CD4-positive, alpha-beta T cell treated with Interleukin-1 beta for 1 hour (primary cell): ENCODE measurements around the gene ZNF492.
"Not testable (repeated sequence)": the region's sequence is repeated elsewhere in the genome, so short reads cannot be mapped to it uniquely, and the experiment has no call there.

Source experiments
- DNase-seq, 2 donors: peaks; one replicate each; pipeline ENCODE4 v3.0.0-alpha.2; 2020 to 2022

ZNF492 gene

DNA sequence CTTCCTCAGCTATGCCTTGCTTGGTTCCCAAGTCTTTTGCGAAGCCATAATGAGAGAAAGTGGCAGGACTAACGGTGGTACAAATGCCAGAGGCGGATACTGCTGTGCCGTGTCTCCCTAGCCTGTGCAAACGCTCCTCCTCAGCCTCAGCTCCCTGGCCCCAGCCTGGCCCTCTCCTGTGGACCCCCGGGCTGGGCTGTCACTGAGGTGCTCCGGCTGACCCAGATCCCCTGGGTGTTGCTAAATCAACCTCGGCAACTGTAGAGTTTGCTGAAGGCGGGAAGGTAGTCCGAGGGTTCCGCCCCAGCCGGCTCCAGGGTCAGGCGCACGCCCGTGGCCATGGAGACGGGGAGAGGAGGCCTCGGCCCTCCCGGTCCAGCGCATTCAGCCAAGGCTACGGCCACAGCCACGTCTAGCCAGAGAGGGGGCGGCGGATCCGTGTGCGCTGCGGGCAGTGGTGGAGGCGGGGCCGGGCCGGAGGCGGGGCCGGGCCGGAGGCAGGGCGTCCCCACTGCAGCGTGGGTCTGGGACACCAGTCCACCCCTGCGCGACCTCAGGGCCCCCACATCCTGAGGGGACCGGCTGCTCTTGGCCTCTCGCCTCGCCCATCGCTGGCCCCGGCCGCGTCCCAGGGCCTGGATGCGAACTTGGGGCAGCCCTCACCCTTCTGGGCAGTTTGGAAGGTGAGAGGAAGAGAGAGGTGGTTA, 16.4 kb upstream of the ZNF492 start:
- no peak for DNase-seq

DNA sequence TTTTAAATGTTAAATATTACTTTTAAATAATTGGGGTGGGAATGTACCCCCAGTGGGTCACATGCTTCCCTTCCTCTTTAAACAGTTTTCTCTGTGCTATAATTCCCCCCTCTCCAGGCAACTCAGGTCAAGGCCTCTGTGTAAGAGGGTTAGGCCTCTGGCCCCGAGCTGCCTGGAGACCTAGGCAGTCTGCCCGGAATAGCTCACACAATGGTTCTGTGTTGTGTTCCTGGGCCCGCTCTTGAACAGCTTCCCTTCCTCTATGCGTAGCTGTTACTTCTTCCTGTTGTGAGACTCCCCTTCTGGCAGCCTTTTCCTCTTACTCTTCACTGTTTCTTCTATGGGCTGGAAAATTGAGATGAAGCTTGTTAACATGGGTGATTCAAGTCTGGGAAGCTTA, 14.8 kb upstream of the ZNF492 start:
- DNase-seq = no peak

DNA sequence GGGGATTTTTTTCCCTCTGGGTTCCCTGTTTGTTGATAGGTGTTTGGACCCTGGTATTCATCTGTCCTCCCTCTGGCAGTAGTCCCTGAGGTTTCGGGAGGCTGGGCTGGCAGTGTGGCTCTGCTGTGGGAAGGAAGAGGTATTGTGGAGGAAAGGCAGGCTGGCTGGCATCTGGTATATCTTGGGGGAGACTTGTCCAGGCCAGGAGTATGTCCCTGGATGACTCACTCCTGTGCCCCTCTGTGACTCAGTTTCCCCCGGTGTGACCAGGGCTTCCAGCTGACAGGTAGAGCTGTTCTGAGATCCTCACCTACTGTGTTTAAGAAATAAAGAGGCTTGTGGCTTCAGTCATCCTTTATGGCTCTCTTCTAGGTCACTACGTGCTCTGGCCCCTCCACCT, 14.2 kb upstream of the ZNF492 start:
- DNase-seq = no peak

DNA sequence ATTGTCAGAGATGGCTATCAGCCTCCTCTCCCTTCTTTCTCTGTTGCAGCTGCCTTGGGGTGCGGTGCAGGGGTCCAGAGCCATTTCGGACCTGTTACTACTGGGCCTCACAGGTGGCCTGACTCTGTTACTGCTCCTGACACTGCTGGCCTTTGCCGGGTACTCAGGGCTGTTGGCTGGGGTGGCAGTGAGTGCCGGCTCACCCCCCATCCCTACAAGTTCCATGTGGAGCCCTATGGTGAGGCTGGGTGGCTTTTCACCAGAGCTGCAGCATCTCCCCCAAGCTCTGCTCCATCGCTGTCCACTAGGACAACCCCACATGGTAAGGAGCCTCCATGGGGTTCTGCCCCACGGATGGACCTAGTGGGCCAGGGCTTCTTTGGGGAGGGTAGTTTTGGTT, 13.7 kb upstream of the ZNF492 start:
- DNase-seq = no peak

DNA sequence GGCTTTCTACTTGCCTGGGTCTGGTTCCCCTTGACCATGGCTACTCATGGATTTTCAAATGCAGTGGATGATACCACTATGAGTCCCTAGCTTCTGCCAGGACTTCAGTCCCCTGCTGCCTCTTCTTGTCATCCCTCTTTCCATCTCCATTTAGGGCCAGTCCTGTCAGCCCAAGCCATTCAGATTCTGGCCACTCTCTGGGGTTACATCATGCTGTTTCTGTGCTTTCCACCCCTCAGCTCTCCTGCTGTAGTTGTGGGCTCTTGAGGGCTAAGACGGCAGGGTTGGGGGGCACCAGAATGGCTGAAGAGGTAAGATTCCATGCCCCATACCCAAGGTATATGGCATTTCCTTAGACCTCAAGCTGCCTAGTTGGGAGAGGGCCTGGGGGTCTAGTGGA, 13.2 kb upstream of the ZNF492 start:
- DNase-seq = no peak

DNA sequence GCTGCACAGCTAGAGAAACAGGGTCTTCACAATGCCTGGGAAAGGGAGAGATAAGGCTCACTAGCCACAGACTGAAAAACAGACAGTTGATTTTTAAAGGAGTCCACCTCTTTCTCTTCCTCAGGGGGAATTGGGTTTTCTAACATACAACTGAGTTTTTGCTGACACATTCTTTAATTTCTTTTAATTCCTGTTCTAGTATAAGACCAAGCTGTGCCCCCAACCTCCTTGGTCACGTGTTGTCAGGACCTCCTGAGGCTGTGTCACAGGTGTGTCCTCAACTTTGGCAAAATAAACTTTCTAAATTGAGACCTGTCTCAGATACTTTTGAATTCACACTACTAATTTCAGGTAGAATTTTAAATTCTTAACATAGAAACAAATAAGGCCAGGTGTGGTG, 12.1 kb upstream of the ZNF492 start:
- DNase-seq = no peak

DNA sequence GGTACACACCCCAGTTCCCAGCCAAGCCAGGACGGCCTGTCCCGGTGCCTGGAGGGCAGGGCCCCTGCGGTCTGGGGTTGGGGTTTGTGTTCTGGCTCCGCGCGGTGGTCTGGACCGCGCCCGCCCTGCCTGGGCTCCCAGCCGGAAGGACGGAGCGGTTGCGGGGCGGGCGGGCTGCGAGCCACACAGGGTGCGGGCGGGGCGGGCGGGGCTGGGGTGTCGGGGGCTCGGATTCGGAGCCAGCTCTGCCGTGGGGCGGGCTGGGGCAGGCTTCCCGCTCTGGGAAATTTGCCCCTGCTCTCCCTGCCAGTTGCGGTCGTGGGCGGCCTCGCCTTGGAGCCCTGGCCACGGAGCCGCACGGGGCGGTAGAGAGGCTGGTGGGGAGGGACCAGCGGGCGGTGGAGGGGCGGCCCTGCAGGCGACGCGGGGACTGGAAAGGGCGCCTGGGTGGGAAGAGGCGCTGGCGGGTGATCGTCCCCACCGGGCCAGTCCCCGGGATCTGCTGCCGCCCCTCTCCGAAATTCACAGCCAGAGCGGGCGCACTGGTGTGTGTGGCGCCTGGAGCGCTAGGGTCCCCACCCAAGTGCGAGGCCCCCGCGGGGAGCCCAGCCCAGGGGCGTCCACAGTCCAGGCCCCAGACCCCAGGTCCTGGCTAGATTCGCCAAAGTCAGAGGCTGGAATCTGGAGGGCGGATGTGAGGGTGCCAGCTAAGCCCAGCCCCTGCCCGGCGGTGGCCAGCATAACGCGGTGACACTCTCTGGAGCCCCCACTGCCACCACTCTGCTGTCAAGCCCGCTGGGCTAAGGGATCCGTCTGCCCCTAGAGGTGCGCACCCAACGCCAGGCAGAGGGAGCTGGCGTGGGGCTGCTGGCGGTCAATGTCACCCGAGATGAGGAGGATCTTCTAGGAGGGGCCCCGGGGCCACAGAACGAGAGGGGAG, 11.0 kb upstream of the ZNF492 start:
- DNase-seq = no peak

DNA sequence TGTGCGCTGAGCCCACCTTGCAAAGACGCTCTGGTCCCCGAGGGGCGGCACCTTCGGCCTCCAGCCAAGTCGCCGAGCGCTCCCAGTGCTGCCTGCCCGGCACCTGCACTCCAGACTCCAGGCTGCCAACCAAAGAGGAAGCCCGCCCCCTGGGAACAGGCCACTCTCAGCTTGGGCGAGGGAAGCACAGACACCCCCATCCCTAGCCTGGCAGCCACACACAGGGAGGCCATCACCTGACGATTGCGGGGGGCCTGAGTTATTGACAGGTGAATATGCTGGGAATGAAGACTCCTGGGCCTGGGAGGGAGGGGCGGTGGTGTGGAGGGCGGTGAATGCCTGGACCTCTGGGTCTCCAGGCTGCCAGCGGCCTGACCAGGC, 10.3 kb upstream of the ZNF492 start:
- DNase-seq = no peak

DNA sequence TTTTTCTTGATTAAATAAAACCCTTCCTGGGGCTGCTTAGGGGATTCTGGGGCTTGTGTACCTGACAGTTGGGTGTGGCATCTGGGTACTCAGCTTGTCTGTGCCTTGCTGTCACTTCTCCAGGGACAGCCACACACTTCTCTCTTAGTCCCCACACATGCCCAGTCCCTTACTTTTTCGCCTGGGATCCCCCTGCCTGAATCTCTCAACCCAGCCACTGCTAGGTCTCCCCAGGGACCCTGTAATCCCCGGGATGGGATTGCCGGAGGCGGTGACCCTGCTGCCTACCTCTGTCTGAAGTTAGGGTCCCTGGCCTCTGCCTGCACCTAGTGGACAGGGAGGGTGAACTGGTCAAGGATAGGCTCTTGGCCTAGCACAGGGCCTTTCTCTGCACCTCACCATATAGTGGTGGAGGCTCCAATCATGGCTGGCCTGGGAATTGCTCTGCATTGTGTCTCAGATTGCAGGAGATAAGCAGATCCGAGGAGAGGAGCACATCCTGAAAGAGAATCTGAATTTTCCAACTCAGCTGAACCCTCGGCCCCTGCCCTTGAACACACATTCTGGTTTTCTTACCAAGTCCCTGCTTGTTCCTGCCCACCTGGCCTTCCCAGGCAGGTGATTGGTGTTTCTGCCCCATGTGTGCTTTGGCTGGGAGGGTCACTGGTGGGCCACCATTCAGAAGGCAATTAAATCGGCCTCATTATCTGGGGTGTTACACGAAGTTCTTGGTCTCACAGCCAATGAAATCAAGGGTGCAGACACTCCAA, 8.7 kb upstream of the ZNF492 start:
- no peak for DNase-seq

DNA sequence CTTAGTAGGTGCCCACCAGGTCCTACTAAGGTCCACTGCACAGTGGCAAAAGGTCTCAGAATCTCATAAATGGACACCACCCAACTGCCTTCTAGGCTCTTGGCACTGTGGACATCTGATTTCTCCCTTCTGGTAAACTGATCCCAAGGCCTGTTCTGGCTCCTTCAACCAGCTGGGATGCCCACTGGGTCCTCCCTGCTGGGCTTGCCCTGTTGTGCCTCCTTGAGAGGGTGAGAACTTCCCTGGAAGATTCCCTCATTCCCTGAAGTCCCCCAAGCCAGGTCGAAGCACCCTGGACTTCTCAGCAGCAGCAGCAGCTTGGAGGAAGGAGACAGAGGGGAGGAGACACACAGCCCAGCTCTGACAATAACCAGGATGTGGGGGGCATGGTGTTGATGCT, 6.6 kb upstream of the ZNF492 start:
- DNase-seq = no peak

DNA sequence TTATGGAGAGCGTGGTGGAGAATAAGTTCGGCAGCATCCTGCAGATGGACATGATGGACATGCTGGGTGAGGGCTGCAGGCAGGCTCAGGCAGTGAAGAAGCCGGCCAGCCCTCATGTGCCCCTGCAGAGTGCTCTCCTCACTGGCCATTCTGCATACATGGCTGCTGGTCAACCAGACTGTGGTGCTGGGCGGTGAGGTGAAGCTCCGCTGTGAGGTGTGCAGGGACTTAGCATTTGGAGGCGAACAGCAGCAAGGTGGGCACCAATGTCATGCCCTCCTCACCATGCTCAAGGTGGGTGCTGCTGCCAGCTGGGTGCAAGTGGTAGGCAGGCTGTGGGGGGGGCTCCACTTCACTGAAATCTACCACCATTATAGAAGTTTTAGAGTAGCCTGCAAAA, 5.7 kb upstream of the ZNF492 start:
- no peak for DNase-seq

DNA sequence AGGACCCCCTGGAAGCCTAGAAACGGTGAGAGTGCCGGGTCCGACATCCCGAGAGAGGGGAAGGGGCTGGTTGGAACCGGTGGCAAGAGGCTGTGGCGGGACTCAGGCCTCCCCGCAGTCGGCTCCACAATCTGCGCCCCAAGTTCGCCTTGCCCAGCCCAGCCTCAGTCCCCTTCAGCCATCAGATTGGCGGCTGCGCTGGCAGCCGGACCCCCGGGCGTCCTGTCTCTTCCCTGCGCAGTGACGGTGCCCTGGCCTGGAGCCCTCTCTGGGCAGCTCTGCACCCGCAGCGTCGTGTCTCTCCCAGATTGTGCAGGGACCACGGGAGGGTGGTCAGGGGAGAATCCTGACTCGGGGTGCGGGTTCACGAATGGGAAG, 315 bp downstream of the ZNF492 start:
- no peak for DNase-seq

DNA sequence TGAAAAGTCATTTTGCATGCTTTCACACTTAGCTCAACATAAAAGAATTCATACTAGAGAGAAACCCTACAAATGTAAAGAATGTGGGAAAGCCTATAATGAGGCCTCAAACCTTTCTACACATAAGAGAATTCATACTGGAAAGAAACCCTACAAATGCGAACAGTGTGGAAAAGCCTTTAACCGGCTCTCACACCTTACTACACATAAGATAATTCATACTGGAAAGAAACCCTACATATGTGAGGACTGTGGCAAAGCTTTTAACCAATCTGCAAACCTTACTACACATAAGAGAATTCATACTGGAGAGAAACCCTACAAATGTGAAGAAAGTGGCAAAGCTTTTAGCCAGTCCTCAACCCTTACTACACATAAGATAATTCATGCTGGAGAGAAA, 51.4 kb downstream of the ZNF492 start:
- not testable (repeated sequence) for DNase-seq

DNA sequence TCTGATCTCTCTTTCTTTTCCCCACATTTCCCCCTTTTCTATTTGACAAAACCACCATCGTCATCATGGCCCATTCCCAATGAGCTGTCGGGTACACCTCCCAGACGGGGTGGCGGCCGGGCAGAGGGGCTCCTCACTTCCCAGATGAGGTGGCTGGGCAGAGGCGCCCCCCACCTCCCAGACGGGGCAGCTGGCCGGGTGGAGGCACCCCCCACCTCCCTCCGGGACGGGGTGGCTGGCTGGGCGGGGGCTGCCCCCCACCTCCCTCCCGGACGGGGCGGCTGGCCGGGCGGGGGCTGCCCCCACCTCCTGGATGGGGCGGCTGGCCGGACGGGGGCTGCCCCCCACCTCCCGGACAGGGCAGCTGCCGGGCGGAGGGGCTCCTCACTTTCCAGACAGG, 68.5 kb downstream of the ZNF492 start:
- not testable (repeated sequence) for DNase-seq

DNA sequence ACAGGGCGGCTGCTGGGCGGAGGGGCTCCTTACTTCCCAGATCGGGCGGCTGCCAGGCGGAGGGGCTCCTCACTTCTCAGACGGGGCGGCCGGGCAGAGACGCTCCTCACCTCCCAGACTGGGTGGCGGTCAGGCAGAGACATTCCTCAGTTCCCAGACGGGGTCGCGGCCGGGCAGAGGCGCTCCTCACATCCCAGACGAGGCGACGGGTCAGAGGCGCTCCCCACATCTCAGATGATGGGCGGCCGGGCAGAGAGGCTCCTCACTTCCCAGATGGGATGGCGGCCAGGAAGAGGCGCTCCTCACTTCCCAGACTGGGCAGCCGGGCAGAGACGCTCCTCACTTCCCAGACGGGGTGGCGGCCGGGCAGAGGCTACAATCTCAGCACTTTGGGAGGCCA, 69.0 kb downstream of the ZNF492 start:
- DNase-seq = not testable (repeated sequence)

DNA sequence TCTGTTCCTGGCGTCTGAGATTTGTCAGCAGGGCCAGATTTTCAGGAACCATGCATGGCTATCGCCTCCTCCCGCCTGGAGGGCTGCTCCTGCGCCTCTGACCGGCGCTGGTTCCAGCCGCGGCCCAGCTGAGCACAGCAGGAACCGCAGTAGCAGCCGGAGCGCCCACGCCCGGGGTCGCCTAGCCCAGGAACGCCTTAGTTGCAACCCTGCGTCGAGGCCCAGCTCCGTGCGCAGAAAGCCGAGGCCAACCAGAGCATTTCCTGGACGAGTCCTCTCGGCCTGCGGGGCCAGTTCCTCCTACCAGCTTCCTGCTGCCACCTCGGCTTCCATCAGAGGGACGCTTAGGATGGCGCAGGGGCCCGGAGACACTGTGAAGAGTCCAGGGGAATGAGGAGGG, 74.9 kb downstream of the ZNF492 start:
- no peak for DNase-seq
